Spinal cord (tissue), 10 donors: Measurements from ENCODE around the gene PICALM. TPM values are rescaled to one million over a fixed set of nuclear protein-coding genes. Genes with fewer than 3 reads are reported as not detected.
"Not testable (repeated sequence)": the region's sequence is repeated elsewhere in the genome, so short reads cannot be mapped to it uniquely, and the experiment has no call there.

Experiments
- DNase-seq, 6 donors: peaks; one replicate each; pipeline versions ENCODE4 v3.0.0 to v3.0.0-alpha.2; 2013 to 2015; ENCODE audit warnings: low spot score in 6 of 6, low read depth in 4 of 6
- H3K27ac ChIP-seq: one replicate; pipeline ENCODE4 v1.5.1; 2013; ENCODE audit warnings: low read depth, low read length, control low read depth
- H3K27me3 ChIP-seq: one replicate; pipeline ENCODE4 v1.6.1; 2013; ENCODE audit warnings: low read length; ENCODE audit not compliant: control insufficient read depth, insufficient read depth
- H3K36me3 ChIP-seq: one replicate; pipeline ENCODE4 v1.6.1; 2013; ENCODE audit warnings: low read length; ENCODE audit not compliant: control insufficient read depth, insufficient read depth
- H3K4me1 ChIP-seq: one replicate; pipeline ENCODE4 v1.6.1; 2013; ENCODE audit warnings: low read length; ENCODE audit not compliant: control insufficient read depth, insufficient read depth
- H3K4me3 ChIP-seq: one replicate; pipeline ENCODE4 v1.5.1; 2013; ENCODE audit warnings: low read depth, low read length, control low read depth
- H3K9me3 ChIP-seq: one replicate; pipeline ENCODE4 v1.6.1; 2013; ENCODE audit warnings: low read length; ENCODE audit not compliant: control insufficient read depth, insufficient read depth
- WGBS: methylation state at CpG from one replicate; pipeline ENCODE4 v1.1.5; 2013; ENCODE audit warnings: missing lambda C conversion rate; ENCODE audit not compliant: insufficient coverage; 5-methylcytosine and 5-hydroxymethylcytosine counted together
- polyA plus RNA-seq, 2 donors: library from polyadenylated mRNA; unstranded; fragments of 120-200 nt; gene quantifications; one replicate each; pipeline ENCODE4 v1.2.1, GENCODE V29; 2013; ENCODE audit not compliant: insufficient read length in 2 of 2
- total RNA-seq, 2 donors: library from RNA; depleted of rRNA in 1 of 2; stranded (reverse); fragments of 120-200 nt in 1 of 2; fragments of >200 nt in 1 of 2; gene quantifications; one replicate each; pipeline versions ENCODE4 v1.2.3 to v1.2.4, GENCODE V29; 2013 to 2014
- donor health status: healthy.

PICALM gene
- total and polyA plus RNA-seq, 4 donors = 147 to 512 (median 183) TPM

GRCh38 chr11:86106031-86106430, 37.1 kb upstream of the PICALM start:
- H3K4me3 ChIP-seq, H3K36me3 ChIP-seq, H3K27ac ChIP-seq, DNase-seq, H3K27me3 ChIP-seq, H3K9me3 ChIP-seq, H3K4me1 ChIP-seq: not testable (repeated sequence)
- no CpG with 5 or more reads among the region's 3 CpGs for WGBS

DNA sequence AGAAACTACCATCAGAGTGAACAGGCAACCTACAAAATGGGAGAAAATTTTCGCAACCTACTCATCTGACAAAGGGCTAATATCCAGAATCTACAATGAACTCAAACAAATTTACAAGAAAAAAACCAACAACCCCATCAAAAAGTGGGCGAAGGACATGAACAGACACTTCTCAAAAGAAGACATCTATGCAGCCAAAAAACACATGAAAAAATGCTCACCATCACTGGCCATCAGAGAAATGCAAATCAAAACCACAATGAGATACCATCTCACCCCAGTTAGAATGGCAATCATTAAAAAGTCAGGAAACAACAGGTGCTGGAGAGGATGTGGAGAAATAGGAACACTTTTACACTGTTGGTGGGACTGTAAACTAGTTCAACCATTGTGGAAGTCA, 36.7 kb upstream of the PICALM start:
- H3K27me3 ChIP-seq, H3K4me1 ChIP-seq, H3K27ac ChIP-seq, H3K9me3 ChIP-seq, H3K36me3 ChIP-seq, DNase-seq, H3K4me3 ChIP-seq: not testable (repeated sequence)
- no CpG with 5 or more reads among the region's 2 CpGs for WGBS

- Histone ChIP-seq H3K27ac (no peak overlapping the region), H3K27me3 (no peaks in the 10 kb centered on the region), H3K36me3 (no peaks in the 10 kb centered on the region), H3K4me3 (no peak overlapping the region), H3K4me1 (no peaks in the 10 kb centered on the region), H3K9me3 (no peaks in the 10 kb centered on the region)
- DNase-seq = peak in 1 of 6 donors; percentile 7
- no CpG with 5 or more reads among the region's 1 CpG for WGBS
Measured at GRCh38 chr11:86103808-86104207, 34.9 kb upstream of the PICALM start.

GRCh38 chr11:86101941-86102407, 33.1 kb upstream of the PICALM start:
- Histone ChIP-seq H3K9me3 (no peaks in the 10 kb centered on the region), H3K36me3 (no peaks in the 10 kb centered on the region), H3K27ac (no peak overlapping the region), H3K4me1 (no peaks in the 10 kb centered on the region), H3K4me3 (no peak overlapping the region), H3K27me3 (no peaks in the 10 kb centered on the region)
- WGBS = no CpG with 5 or more reads among the region's 3 CpGs
- DNase-seq = no peak

DNA sequence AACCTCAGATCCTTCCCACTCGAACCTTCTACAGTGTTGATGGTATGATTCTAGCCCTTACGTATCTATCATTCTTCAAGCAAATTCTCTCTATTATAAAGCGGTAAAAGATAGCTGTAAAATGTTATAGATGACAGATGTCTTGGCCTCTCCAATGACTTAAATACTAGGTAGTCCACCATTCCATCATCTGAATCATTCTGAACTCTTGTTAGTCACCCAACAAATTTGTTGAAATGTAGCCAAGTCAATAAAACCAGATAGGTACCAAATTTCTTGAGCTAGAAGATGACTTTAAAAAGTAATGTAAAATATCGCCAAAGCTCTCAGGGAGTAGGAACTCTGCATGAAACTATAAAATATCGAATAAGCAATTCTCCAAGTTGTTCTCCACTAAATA, 32.6 kb upstream of the PICALM start:
- Histone ChIP-seq H3K4me3 (no peak overlapping the region), H3K4me1 (no peaks in the 10 kb centered on the region), H3K9me3 (no peaks in the 10 kb centered on the region), H3K36me3 (no peaks in the 10 kb centered on the region), H3K27me3 (no peaks in the 10 kb centered on the region), H3K27ac (no peak overlapping the region)
- DNase-seq = no peak
- no CpG with 5 or more reads among the region's 5 CpGs for WGBS

DNA sequence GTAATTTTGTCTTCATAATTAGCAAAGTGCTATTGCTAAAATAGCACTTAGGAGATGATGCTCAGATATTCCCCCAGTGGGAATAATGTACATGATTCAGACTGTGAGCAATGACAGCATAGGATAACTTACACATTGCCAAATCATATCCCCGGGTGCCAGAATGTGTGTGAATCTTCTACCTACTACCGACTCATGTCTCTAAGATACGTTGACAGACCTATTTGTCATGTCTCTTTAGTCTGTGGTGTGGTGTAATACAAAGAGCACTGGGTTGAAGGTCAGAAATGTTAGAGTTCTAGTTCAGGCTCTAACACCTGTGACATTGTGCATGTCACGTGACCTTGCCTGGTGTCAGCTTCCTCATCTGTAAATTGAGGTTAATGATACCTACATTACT, 31.0 kb upstream of the PICALM start:
- no CpG with 5 or more reads among the region's 4 CpGs for WGBS
- Histone ChIP-seq H3K4me1 (no peaks in the 10 kb centered on the region), H3K4me3 (no peak overlapping the region), H3K36me3 (no peaks in the 10 kb centered on the region), H3K27ac (no peak overlapping the region), H3K27me3 (no peaks in the 10 kb centered on the region), H3K9me3 (no peaks in the 10 kb centered on the region)
- DNase-seq = no peak

GRCh38 chr11:86097980-86098379, 29.1 kb upstream of the PICALM start:
- no peak for DNase-seq
- WGBS = no CpG with 5 or more reads among the region's 1 CpG
- Histone ChIP-seq H3K36me3 (no peaks in the 10 kb centered on the region), H3K9me3 (no peaks in the 10 kb centered on the region), H3K27ac (no peak overlapping the region), H3K27me3 (no peaks in the 10 kb centered on the region), H3K4me3 (no peak overlapping the region), H3K4me1 (no peaks in the 10 kb centered on the region)

DNA sequence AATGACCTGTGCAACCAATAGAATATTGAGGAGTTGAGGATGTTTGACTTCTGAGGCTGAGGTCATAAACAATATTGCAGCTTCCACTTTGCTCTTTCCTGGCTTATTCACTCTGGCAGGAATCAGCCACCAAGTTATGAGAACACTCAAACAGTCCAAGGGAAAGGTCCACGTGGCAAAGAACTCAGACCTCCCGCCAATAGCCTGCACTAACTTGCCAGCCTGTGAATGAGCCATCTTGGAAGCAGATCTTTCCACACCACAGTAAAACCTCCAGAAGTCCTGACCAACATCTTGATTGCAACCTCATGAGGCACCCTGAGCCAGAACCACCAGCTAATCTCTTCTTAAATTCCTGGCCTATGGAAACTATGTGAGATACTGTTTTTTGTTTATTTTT, 22.7 kb upstream of the PICALM start:
- no peak overlapping the region for H3K4me3 ChIP-seq
- no peaks in the 10 kb centered on the region for H3K9me3 ChIP-seq
- 44% methylated on average over 2 of the region's 2 CpGs for WGBS
- no peaks in the 10 kb centered on the region for H3K4me1 ChIP-seq
- H3K36me3 ChIP-seq = no peaks in the 10 kb centered on the region
- no peaks in the 10 kb centered on the region for H3K27me3 ChIP-seq
- no peak overlapping the region for H3K27ac ChIP-seq
- no peak for DNase-seq

- DNase-seq = no peak
- H3K27me3 ChIP-seq = no peaks in the 10 kb centered on the region
- H3K4me3 ChIP-seq = no peak overlapping the region
- H3K36me3 ChIP-seq = no peaks in the 10 kb centered on the region
- WGBS = 100% methylated on average over 1 of the region's 1 CpG
- no peaks in the 10 kb centered on the region for H3K9me3 ChIP-seq
- H3K4me1 ChIP-seq = no peaks in the 10 kb centered on the region
- H3K27ac ChIP-seq = no peak overlapping the region
Measured at GRCh38 chr11:86091086-86091485, 22.2 kb upstream of the PICALM start.

DNA sequence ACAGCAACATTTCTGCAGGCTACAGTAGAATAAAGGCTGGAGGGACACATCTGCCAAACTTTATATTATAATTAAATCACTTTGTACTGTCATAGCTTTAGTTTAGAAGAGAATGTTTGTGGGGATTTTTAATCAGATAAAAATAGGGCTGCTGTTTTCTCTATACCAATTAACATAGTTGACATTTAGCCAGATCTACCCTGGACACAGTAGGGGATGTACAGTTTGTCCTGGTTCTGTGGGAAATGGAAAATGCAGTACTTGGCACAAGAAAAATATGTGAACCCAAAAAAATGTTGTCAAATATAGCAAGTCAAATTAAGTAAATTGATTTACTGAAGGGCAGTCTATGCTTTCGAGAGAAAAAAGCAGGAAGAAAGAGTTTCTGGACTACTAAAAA, 20.8 kb upstream of the PICALM start:
- no peaks in the 10 kb centered on the region for H3K9me3 ChIP-seq
- no peaks in the 10 kb centered on the region for H3K36me3 ChIP-seq
- no peak overlapping the region for H3K27ac ChIP-seq
- no peaks in the 10 kb centered on the region for H3K27me3 ChIP-seq
- H3K4me1 ChIP-seq = no peaks in the 10 kb centered on the region
- WGBS = no CpG with 5 or more reads among the region's 1 CpG
- H3K4me3 ChIP-seq = no peak overlapping the region
- peak in 1 of 6 donors; percentile 13 for DNase-seq
